ENCODE results near the gene RBMY1B. TPM values are rescaled to one million over a fixed set of nuclear protein-coding genes. Genes with fewer than 3 reads are reported as not detected.
"Not testable (repeated sequence)": the region's sequence is repeated elsewhere in the genome, so short reads cannot be mapped to it uniquely, and the experiment has no call there.

RBMY1B gene
- not detected in 2 replicates for total RNA-seq

- DNase-seq (ENCODE audit: low read depth); H3K4me3 ChIP-seq (ENCODE audit: low read depth, low read length): not testable (repeated sequence)
Observed at GRCh38 chrY:21511038-21511437, at the start of gene RBMY1B. Gene RBMY1B (plus strand): TSS chrY:21511338. CDS start chrY:21513351, 2,013 bp downstream.

GRCh38 chrY:21462915-21463314 is 48.2 kb upstream of the RBMY1B start:
- DNase-seq (ENCODE audit: low read depth); H3K4me3 ChIP-seq (ENCODE audit: low read depth, low read length): not testable (repeated sequence)

GRCh38 chrY:21482967-21483366 is 28.2 kb upstream of the RBMY1B start:
- no peak for DNase-seq (ENCODE audit: low read depth)
- TF ChIP-seq CTCF (conservative IDR thresholded peaks at IDR 0.05; ENCODE audit: low read depth, low read length): no peak
- no peak overlapping the region for H3K4me3 ChIP-seq (ENCODE audit: low read depth, low read length)

- not testable (repeated sequence) for DNase-seq (ENCODE audit: low read depth); H3K4me3 ChIP-seq (ENCODE audit: low read depth, low read length)
Observed at GRCh38 chrY:21534579-21534978, 23.4 kb downstream of the RBMY1B start, which contains the start of gene RBMY1A1. Gene RBMY1A1 (plus strand): TSS chrY:21534879. CDS start chrY:21536892, 2,013 bp downstream.

GRCh38 chrY:21559316-21559984 is 48.3 kb downstream of the RBMY1B start:
- H3K4me3 ChIP-seq (ENCODE audit: low read depth, low read length); DNase-seq (ENCODE audit: low read depth): not testable (repeated sequence)

Other genes with a start within 250 kb of the RBMY1B start
- gene RBMY1A1, start 23.5 kb downstream of the RBMY1B start, total RNA-seq: not detected in 2 replicates